ENCODE results near the gene CALR. TPM values are rescaled to one million over a fixed set of nuclear protein-coding genes. Genes with fewer than 3 reads are reported as not detected.

The CALR gene
- total and polyA plus RNA-seq, 12 donors = 224 to 1,489 (median 613) TPM

GRCh38 chr19:12945479-12946091, 7.2 kb downstream of the CALR start, which contains the start of gene RAD23A:
Gene RAD23A, plus strand, starts transcription at chr19:12945862. Its CDS starts 87 bp downstream, at chr19:12945949.
- TF ChIP-seq POLR2A (IDR thresholded peaks at IDR 0.05) (peak; percentile 85 to 90), CTCF (IDR thresholded peaks at IDR 0.05) (peak in 1 of 6 experiments; percentile 5)
- peaks cover 0 to 32% of the 10 kb centered on the region in 2 donors for H3K4me1 ChIP-seq (replicated peaks in 1 of 2)
- peak within 1 kb of the TSS; percentile 70 to 98 (median 94) for H3K27ac ChIP-seq
- 0 to 1% (median 0%) methylated on average over 24 to 62 of the region's 62 CpGs for WGBS, 4 donors
- intact Hi-C loops (cut with DNase I) = no loop called here
- peak; percentile 97 to 99 (median 99) for DNase-seq
- peaks cover 0 to 74% of the 10 kb centered on the region in 2 donors for H3K36me3 ChIP-seq (replicated peaks in 1 of 2)
- H3K4me3 ChIP-seq = peak within 1 kb of the TSS in 3 of 4 donors; percentile 76 to 91 (median 83)
- H3K27me3 ChIP-seq = no peaks in the 10 kb centered on the region
- H3K9me3 ChIP-seq (replicated peaks in 1 of 3) = no peaks in the 10 kb centered on the region

- WGBS, 4 donors = 0 to 1% (median 1%) methylated on average over 12 to 40 of the region's 40 CpGs
- H3K4me3 ChIP-seq = peak overlapping the region in 3 of 4 donors; percentile 76 to 91 (median 83)
- intact Hi-C loops (cut with DNase I) = no loop called here
- TF ChIP-seq POLR2A (IDR thresholded peaks at IDR 0.05) = no peak
- no peak for TF ChIP-seq CTCF (IDR thresholded peaks at IDR 0.05)
- H3K4me1 ChIP-seq (replicated peaks in 1 of 2) = peaks cover 0 to 26% of the 10 kb centered on the region in 2 donors
- peaks cover 0 to 74% of the 10 kb centered on the region in 2 donors for H3K36me3 ChIP-seq (replicated peaks in 1 of 2)
- H3K9me3 ChIP-seq (replicated peaks in 1 of 3) = no peaks in the 10 kb centered on the region
- H3K27me3 ChIP-seq = no peaks in the 10 kb centered on the region
- H3K27ac ChIP-seq = peak overlapping the region; percentile 70 to 98 (median 94)
- DNase-seq = peak; percentile 75 to 87 (median 82)
Measured at GRCh38 chr19:12946092-12946721, 7.8 kb downstream of the CALR start.

GRCh38 chr19:12946731-12947496, 8.5 kb downstream of the CALR start:
- DNase-seq = peak in 1 of 7 donors; percentile 22
- Histone ChIP-seq H3K27ac (peak overlapping the region in 4 of 5 donors; percentile 83 to 98 (median 96)), H3K9me3 (replicated peaks in 1 of 3) (no peaks in the 10 kb centered on the region), H3K36me3 (replicated peaks in 1 of 2) (peaks cover 0 to 73% of the 10 kb centered on the region in 2 donors), H3K27me3 (no peaks in the 10 kb centered on the region), H3K4me1 (replicated peaks in 1 of 2) (peaks cover 0 to 19% of the 10 kb centered on the region in 2 donors), H3K4me3 (peak overlapping the region in 2 of 4 donors; percentile 83 to 91)
- WGBS, 4 donors = 60 to 63% (median 62%) methylated on average over 14 of the region's 14 CpGs
- intact Hi-C loops (cut with DNase I) = no loop called here
- no peak for TF ChIP-seq CTCF (IDR thresholded peaks at IDR 0.05)
- TF ChIP-seq POLR2A (IDR thresholded peaks at IDR 0.05) = no peak

Data from adrenal gland (tissue), 12 donors.